Nephron progenitor cell (in vitro differentiated cells): ENCODE measurements around the gene MALL.
"Not testable (repeated sequence)": the region's sequence is repeated elsewhere in the genome, so short reads cannot be mapped to it uniquely, and the experiment has no call there.

Source experiments
- DNase-seq: peaks from one replicate; pipeline ENCODE4 v3.0.0; 2021
- H3K27ac Mint-ChIP-seq: 2 replicates; pipeline ENCODE4 v1.8.0; 2021; ENCODE audit warnings: mild to moderate bottlenecking, moderate library complexity, mixed read lengths
- H3K27me3 Mint-ChIP-seq: 2 replicates; pipeline ENCODE4 v1.8.0; 2021; ENCODE audit warnings: mild to moderate bottlenecking, low read depth, mixed read lengths; ENCODE audit not compliant: poor library complexity
- H3K36me3 Mint-ChIP-seq: 2 replicates; pipeline ENCODE4 v1.8.0; 2021; ENCODE audit warnings: low read depth, mixed read lengths
- H3K4me1 Mint-ChIP-seq: 2 replicates; pipeline ENCODE4 v1.8.0; 2021; ENCODE audit warnings: mixed read lengths
- H3K4me3 Mint-ChIP-seq: 2 replicates; pipeline ENCODE4 v1.8.0; 2021; ENCODE audit warnings: mild to moderate bottlenecking, moderate library complexity, mixed read lengths
- H3K9me3 Mint-ChIP-seq: 2 replicates; pipeline ENCODE4 v1.8.0; 2021; ENCODE audit warnings: mild to moderate bottlenecking, moderate library complexity, mixed read lengths
- TF ChIP-seq, protein P1 (sequence below): fragments of 200-600 bp; sonication (generic); IDR thresholded peaks from 2 replicates; pipeline ENCODE4 v1.5.0; 2021; ENCODE audit warnings: antibody characterized with exemption

MALL gene

DNA sequence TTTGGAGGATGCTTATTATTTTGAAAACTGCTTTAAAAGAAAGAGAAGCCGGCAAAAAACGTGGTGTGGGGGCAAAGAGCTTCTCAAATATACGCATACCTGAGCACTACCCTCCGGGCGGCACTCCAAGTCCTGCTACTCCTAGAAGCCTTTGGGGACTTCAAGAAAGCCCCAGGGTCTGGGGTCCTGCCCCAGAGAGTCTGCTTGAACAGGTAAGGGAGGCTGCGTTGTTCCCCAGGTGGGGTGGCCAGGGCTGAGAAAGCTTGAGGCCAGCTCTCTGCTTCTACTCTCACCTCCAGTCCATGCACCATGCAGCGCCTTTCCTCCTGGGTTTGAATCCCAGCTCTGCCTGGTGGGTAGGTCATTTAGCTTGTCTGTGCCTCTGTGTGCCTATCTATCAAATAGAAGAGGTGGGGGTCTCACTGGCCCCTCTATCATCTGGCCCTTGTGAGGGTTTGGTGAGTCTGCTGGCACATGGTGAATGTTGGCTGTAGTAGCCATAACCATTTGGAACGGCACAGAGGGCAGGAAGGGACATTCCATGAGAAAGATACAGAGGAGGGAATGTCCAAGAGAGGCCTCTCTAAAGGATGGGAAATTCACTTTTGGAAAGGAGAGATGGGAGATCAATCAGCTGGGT lies 19.5 kb downstream of the MALL start:
- H3K4me1 Mint-ChIP-seq = peaks cover 28% of the 10 kb centered on the region
- H3K36me3 Mint-ChIP-seq = no peaks in the 10 kb centered on the region
- no peak for DNase-seq
- H3K9me3 Mint-ChIP-seq = no peaks in the 10 kb centered on the region
- H3K27me3 Mint-ChIP-seq = peaks cover 7% of the 10 kb centered on the region
- H3K27ac Mint-ChIP-seq = no peak overlapping the region
- TF ChIP-seq, protein P1, sequence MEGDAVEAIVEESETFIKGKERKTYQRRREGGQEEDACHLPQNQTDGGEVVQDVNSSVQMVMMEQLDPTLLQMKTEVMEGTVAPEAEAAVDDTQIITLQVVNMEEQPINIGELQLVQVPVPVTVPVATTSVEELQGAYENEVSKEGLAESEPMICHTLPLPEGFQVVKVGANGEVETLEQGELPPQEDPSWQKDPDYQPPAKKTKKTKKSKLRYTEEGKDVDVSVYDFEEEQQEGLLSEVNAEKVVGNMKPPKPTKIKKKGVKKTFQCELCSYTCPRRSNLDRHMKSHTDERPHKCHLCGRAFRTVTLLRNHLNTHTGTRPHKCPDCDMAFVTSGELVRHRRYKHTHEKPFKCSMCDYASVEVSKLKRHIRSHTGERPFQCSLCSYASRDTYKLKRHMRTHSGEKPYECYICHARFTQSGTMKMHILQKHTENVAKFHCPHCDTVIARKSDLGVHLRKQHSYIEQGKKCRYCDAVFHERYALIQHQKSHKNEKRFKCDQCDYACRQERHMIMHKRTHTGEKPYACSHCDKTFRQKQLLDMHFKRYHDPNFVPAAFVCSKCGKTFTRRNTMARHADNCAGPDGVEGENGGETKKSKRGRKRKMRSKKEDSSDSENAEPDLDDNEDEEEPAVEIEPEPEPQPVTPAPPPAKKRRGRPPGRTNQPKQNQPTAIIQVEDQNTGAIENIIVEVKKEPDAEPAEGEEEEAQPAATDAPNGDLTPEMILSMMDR = no peak
- no peak overlapping the region for H3K4me3 Mint-ChIP-seq

DNA sequence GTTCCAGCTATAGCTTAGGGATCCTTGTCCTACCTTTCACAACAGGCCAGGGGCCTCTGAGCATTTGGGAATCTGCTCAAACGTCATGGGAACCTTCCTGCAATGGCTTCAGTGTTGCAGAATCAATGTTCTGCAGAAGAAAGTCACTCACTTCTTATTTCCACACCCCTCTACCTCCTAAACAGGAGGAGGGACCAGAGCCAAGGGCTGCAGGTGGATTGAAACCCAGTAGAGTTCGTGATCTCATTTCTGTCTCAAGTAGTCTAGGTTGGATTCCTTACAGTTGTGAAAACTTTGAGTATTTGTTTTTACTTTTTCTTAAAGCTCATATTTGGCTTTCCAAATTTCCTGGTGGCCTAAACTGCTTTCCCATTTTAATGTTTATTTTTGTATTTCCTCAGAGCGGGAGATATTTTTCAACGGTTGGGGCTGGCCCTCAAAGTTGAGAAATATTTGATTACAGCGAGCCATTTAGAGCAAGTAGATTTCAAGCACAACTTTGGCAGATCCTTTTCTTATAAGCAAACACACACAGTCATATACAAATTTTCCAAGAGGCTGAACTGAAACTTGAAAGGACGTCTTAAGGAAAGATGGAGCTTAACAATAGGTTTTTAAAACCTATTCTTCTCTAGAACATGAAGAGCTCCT lies 20.6 kb downstream of the MALL start:
- DNase-seq, H3K4me3 Mint-ChIP-seq, H3K27me3 Mint-ChIP-seq, H3K9me3 Mint-ChIP-seq, H3K36me3 Mint-ChIP-seq, H3K27ac Mint-ChIP-seq: not testable (repeated sequence)
- peaks cover 20% of the 10 kb centered on the region for H3K4me1 Mint-ChIP-seq

DNA sequence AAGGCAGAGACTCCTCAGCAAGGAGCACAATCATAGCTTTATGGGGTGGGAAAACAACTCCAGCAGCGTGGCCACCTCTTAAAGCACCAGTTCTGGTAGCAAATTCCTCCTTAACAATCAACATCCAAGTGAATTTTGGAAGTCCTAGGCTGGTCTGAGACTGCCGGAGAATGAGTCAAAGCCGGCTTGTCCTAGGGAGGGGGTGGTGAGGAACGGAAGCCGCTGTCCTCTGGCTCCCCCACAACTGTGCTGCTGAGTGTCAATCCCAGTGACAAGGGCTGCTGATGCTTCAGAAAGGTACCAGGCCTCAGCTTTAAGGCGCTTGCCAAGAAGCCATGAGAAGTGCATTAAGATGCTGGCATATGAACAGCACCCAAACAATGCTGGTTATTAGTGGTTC lies 21.7 kb downstream of the MALL start:
- not testable (repeated sequence) for DNase-seq, H3K9me3 Mint-ChIP-seq, H3K27ac Mint-ChIP-seq, H3K36me3 Mint-ChIP-seq, H3K27me3 Mint-ChIP-seq, H3K4me1 Mint-ChIP-seq, H3K4me3 Mint-ChIP-seq

DNA sequence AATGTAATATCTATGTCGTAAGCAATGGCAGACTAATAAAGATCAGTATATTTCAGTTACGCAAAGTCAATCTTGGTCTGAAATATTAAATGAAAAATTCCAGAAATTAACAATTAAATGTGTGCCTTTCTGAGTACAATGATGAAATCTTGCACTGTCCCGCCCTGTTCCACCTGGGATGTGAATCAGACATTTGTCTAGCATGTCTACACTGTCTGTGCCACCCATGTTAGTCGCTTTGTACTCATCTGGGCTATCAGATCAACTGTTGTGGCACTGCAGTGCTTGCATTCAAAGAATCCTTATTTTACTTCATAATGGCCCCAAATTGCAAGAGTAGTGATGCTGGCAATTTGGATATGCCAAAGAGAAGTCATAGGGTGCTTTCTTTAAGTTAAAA lies 25.5 kb downstream of the MALL start:
- H3K36me3 Mint-ChIP-seq, H3K4me3 Mint-ChIP-seq, H3K9me3 Mint-ChIP-seq, H3K27ac Mint-ChIP-seq, H3K27me3 Mint-ChIP-seq, DNase-seq, H3K4me1 Mint-ChIP-seq: not testable (repeated sequence)

DNA sequence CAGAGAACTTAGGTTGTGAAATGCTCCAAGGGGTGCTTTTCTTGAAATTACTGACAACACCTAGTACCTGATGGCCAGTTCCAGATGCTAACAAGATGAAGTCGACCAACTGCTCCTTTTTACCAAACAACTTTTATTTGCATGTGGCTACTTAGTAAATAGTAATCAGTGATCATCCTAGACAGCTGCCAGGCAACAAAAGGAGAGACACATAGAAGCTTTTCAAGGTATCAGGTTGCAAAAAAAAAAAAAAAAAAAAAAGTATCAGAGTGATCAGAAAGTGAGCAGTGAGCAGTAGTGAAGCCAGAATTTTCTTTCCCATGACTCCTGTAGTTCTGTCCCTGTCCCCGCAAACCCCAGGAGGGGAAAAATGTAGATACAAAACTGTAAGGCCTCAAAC lies 31.9 kb downstream of the MALL start:
- not testable (repeated sequence) for H3K36me3 Mint-ChIP-seq, DNase-seq, H3K9me3 Mint-ChIP-seq, H3K4me3 Mint-ChIP-seq, H3K27ac Mint-ChIP-seq, H3K4me1 Mint-ChIP-seq, H3K27me3 Mint-ChIP-seq

DNA sequence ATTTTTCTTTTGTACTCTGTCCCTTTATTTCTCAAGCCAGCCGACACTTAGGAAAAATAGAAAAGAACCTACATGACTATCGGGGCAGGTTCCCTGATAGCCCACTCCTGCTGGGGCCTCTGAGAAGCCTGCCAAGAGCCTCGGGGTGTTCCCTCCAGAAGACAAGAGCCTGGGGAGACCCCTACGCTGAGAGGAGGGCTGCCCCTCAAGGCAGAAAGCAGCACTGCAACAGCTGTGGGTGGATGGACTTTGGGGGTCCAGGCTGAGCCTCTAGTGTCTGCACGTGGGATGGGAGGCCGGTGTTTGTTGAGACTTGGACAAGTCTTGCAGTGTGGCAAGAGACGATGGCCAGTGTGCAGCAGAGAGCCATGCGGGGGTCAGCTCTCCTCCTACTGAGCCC lies 32.5 kb downstream of the MALL start:
- H3K27ac Mint-ChIP-seq = not testable (repeated sequence)

DNA sequence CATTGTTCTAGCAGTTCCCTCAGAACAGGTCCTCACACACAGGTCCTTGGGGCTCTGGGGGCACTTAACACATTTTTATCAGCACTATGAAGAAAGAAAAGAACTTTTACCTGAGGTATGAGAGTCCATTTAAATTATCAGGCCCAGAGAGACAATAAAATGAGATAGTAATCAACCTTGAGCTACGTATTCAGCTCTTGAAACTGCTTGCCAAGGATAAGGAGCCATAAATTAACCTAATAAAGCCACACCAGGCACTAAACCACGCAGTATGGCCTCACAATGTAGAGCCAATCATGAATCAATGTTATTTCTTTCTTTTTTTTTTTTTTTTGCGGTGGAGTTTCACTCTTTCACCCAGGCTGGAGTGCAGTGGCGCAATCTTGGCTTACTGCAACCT lies 37.5 kb downstream of the MALL start:
- H3K4me3 Mint-ChIP-seq, H3K36me3 Mint-ChIP-seq, H3K27ac Mint-ChIP-seq, H3K4me1 Mint-ChIP-seq, H3K9me3 Mint-ChIP-seq, H3K27me3 Mint-ChIP-seq, DNase-seq: not testable (repeated sequence)

More for the DNA sequence above, 32.5 kb downstream of the MALL start:
- not testable (repeated sequence) for H3K36me3 Mint-ChIP-seq, DNase-seq, H3K4me1 Mint-ChIP-seq, H3K4me3 Mint-ChIP-seq, H3K27me3 Mint-ChIP-seq, H3K9me3 Mint-ChIP-seq

DNA sequence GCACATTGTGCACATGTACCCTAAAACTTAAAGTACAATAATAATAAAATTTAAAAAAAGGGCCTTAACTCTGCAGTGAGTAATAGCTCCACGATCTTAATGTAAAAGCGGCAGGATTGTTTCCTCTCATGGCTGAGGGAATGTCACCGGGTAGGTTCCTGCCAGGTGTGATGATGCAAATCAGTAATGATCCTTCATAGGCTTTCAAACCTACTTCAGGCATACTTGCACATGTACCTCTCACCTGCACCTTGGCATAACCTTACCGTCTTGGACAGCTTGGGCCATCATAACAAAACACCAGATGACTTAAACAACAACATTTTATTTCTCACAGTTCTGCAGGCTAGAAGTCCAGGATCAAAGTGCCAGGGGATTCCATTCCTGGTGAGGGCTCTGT lies 39.7 kb downstream of the MALL start:
- not testable (repeated sequence) for H3K27me3 Mint-ChIP-seq

DNA sequence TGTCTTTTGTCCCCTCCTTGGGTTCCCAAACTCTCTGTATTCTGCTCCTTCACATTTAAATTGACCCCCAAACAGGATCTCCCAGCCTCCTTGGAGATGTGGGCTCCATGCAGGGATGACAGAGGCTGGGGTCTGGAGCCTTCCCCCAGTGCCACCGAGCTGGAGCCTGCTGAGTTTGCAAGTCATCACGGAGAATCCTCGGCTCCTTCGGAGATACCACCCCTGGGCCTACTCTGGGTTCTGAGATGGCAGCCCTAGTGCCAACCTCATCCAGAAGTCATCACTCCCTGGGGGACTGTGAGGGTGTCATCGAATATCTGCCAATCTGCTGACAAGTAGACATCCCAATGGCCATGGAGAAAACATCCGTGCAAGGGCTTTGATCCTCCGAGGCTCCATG lies 45.8 kb downstream of the MALL start:
- DNase-seq, H3K9me3 Mint-ChIP-seq, H3K27me3 Mint-ChIP-seq, H3K4me1 Mint-ChIP-seq, H3K27ac Mint-ChIP-seq, H3K36me3 Mint-ChIP-seq, H3K4me3 Mint-ChIP-seq: not testable (repeated sequence)

More for the DNA sequence above, 39.7 kb downstream of the MALL start:
- H3K36me3 Mint-ChIP-seq, H3K9me3 Mint-ChIP-seq, DNase-seq, H3K4me3 Mint-ChIP-seq, H3K4me1 Mint-ChIP-seq, H3K27ac Mint-ChIP-seq: not testable (repeated sequence)

DNA sequence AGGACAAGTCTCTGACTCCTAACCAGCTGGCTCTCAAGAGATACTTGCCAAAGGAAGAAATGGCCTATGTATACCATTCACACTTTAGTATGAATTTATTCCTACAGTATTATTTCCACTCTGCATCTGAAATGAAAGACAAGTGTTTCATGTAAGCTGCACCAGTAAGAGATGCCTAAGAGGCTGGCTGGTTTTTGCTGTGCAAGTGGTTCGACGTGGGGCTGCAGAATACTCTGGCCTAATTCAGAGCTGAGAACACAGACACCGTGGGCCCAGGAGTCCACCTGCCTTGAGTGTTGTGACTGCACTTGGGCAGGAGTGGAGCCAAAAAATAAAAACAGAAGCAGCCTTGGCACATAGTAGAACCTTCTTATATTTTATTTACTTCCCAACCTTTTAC lies 47.5 kb downstream of the MALL start:
- H3K9me3 Mint-ChIP-seq, DNase-seq, H3K27ac Mint-ChIP-seq, H3K4me1 Mint-ChIP-seq, H3K36me3 Mint-ChIP-seq, H3K27me3 Mint-ChIP-seq, H3K4me3 Mint-ChIP-seq: not testable (repeated sequence)

DNA sequence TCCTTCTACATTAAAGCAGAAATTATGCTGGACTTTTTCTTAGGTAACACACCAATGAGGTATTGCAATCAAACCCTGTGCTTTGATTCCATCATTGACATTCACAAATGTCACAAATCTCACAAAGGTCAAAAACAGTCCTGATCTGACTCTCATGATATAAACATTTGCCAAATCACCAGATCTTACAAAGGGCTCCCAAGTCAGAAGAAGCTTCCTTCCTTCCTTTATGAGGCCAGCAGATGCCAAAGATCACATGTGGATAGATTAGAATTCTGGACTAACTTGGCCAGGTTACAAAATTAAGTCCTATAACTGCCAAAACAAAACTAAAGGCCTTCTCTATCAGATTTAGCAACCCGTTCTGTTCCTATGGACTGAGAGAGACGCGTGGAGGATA lies 53.3 kb downstream of the MALL start:
- not testable (repeated sequence) for H3K36me3 Mint-ChIP-seq, H3K9me3 Mint-ChIP-seq, H3K4me3 Mint-ChIP-seq, H3K27ac Mint-ChIP-seq, DNase-seq, H3K4me1 Mint-ChIP-seq, H3K27me3 Mint-ChIP-seq

DNA sequence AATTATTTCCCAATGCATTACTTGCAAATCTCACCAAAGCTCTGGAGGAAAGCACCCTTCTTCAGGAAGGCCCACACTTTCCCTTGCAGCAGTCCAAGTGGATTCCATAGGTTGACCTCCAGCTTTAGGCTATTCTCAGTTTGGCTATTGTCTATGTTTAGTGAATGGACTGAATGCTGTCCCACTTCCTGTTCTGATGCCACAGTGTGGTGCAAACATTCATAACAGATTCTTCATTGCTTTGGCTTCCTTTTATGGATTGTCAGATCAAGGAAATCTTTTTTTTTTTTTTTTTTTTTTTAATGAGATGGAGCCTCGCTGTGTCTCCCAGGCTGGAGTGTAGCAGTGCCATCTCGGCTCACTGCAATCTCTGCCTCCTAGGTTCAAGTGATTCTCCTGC lies 55.1 kb downstream of the MALL start:
- not testable (repeated sequence) for H3K9me3 Mint-ChIP-seq, H3K27me3 Mint-ChIP-seq, H3K36me3 Mint-ChIP-seq, DNase-seq, H3K27ac Mint-ChIP-seq, H3K4me3 Mint-ChIP-seq, H3K4me1 Mint-ChIP-seq

DNA sequence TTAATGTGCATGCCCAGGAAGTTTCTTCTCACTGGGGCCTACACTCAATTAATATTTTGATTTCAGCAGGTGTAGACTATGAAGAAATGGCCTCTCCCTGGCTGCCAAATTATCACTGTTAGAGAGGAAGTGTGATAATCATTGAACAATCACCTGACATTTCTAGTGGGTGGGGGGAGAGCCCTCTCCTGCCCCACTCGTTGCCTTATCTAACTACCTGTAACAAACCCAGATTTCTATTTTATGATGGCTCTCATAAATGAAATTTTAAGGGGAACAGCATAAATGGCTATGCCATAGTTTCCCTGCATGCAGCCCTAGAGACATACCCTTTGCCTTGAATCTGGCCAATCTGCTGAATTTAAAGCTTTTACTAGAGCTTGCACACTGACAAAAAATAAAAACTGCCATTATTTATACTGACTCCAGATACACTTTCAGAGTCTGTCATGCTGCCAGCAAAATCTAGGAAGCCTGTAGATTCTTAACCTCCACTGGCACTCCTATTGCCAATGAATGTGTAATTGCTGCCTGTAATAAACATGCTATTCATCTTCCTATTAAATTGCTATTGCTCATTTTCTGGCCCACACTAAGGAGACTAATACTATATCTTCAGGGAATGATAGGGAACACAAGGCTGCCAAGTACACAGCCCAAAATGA lies 55.8 kb downstream of the MALL start:
- not testable (repeated sequence) for H3K27me3 Mint-ChIP-seq, DNase-seq, H3K36me3 Mint-ChIP-seq, H3K4me1 Mint-ChIP-seq, H3K4me3 Mint-ChIP-seq, H3K9me3 Mint-ChIP-seq, H3K27ac Mint-ChIP-seq
